Measurements from ENCODE around the gene MRPL34. TPM values are rescaled to one million over a fixed set of nuclear protein-coding genes. Genes with fewer than 3 reads are reported as not detected.
"Not testable (repeated sequence)": the region's sequence is repeated elsewhere in the genome, so short reads cannot be mapped to it uniquely, and the experiment has no call there.

Gene MRPL34
- total RNA-seq, 1 experiment from 2014 or later = 19.0 TPM

- in situ Hi-C loops (cut with HindIII; ENCODE audit: low sequenced_read_pairs) = no loop called here
- peak; percentile 79 for DNase-seq (ENCODE audit: low spot score)
These were observed 23.1 kb upstream of the MRPL34 start for GRCh38 chr19:17282488-17283125.

- DNase-seq (ENCODE audit: low spot score) = no peak
- in situ Hi-C loops (cut with HindIII; ENCODE audit: low sequenced_read_pairs) = no loop called here
These were observed 22.1 kb upstream of the MRPL34 start for GRCh38 chr19:17283504-17283996.

- no peak for DNase-seq (ENCODE audit: low spot score)
- in situ Hi-C loops (cut with HindIII; ENCODE audit: low sequenced_read_pairs) = no loop called here
These were observed 20.1 kb upstream of the MRPL34 start for GRCh38 chr19:17285415-17286135.

- in situ Hi-C loops (cut with HindIII; ENCODE audit: low sequenced_read_pairs) = no loop called here
- DNase-seq (ENCODE audit: low spot score) = no peak
These were observed 19.4 kb upstream of the MRPL34 start for GRCh38 chr19:17286263-17286662.

DNA sequence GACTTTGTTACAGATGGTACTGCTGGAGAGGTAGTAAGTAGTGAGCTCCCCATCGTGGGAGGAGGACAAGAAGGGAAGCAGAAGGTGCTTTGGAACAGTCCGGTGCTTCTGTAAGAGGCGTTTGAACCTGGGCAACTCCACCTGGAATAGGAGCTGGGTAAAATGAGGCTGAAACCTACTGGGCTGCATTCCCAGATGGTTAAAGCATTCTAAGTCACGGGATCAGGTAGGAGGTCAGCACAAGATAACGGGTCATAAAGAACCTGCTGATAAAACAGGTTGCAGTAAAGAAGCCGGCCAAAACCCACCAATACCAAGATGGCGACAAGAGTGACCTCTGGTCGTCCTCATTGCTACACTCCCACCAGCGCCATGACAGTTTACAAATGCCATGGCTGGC lies 18.9 kb upstream of the MRPL34 start:
- DNase-seq (ENCODE audit: low spot score) = no peak
- in situ Hi-C loops (cut with HindIII; ENCODE audit: low sequenced_read_pairs) = no loop called here

DNA sequence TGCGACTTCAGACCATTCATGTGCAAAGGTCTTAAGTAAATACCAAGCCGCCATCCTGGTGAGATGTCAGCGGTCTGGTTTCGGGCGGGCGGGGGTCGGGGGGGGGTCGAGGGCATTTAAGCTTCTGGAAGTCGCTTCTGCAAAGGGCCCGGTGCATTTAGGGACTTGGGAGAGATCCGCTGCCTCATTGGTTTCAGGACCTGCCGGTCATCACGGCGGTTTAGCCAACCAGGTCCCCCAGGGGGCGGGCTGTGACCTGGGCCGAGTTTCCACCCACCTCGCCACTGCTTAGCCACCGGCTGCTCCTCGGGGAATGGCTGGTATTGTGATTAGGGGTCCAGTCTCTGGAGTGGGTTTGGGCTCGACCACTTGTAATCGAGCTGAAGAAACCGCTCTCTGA lies 16.2 kb upstream of the MRPL34 start:
- in situ Hi-C loops (cut with HindIII; ENCODE audit: low sequenced_read_pairs) = no loop called here
- peak; percentile 60 for DNase-seq (ENCODE audit: low spot score)

DNA sequence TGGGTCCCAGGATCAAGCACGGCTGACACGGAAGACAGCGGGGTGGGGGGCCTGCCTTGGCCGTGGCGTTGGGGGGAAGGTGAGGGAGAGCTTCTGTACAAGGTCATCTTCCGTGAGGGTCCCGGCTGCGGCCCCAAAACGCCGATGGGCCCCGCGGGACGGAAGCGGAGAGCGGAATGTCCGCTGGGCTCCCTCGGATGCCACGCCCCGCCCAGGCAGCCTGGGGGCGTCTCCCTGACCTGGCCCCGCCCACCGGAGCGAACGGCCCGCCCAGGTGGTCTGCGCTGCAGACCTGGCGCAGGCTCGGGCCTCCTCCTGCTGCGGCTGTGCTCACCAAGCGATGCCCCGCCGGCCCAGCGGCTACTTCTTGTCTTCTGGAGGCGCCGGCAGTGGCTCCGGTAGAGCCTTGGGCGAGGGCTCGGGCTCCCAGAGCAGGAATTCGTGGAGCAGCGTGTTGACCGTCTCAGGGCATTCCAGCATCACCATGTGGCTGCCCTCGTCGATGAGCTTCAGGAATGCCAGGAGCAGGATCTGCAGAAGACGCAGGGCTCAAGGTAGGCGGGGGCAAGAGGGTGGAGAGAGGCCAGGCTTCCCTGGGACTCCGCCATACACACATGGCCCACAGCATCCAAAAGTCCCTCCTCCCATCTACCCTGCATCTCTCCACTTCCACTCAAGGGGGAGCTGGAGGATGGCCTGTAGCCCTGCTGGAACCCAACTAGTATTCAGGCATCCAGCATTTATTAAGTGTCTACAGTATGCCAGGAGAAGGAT lies 13.2 kb upstream of the MRPL34 start:
- DNase-seq (ENCODE audit: low spot score) = peak; percentile 87
- in situ Hi-C loops (cut with HindIII; ENCODE audit: low sequenced_read_pairs) = no loop called here

DNA sequence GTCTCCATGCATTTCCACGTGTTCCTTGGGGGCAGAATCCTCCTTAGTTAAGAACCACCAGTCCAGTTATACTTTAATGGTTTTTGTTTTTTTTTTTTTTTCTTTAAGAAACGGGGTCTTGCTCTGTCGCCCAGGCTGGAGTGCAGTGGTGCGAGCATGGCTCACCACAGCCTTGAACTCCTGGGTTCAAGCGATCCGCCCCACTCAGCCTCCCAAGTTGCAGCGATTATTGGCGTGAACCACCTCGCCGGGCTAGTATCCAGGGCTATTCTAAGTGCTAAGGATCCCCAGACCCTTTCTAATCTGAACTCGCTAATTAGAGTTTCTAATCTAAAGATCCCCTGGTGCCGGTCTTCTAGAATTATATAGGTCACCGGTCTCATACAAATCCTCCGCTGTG lies 12.1 kb upstream of the MRPL34 start:
- DNase-seq (ENCODE audit: low spot score) = no peak
- in situ Hi-C loops (cut with HindIII; ENCODE audit: low sequenced_read_pairs) = no loop called here

DNA sequence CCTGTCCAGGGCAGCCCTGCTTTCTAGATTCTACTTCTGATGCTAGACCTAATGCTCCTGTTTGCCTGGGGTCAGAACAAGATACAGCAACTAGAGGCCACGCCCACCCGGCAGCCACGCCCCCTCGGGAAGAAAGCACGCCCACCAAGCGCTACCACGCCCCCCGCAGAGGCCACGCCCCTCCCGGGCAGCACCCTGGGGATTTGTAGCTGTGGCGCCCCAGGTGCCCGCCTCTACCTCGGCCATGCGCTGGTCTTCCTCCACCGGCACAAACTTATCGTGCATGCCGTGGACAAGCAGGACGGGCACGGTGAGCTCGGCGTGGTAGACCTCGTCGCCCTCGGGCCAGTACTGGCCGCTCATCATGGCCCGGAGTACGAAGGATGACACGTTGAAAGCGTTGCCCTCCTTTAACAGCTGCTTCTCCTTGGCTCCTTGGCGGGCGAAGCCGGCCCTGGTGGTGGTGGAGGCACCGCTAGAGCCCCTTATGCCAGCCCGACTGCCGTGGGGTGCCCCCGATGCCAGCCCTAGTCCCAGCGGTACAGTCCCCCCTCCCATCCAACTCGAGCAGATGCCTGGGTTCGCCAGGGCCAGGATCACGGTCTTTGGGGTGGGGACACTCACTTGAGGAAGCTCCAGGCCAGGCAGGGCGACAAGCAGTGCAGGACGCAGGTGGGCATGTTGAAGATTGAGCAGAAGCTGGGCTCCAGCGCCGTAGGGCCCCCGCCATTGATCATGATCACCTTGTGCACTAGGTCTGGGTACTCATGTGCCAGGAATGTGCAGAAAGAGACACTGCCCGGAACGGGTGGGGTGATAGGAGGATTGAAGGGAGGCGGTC lies 11.4 kb upstream of the MRPL34 start:
- in situ Hi-C loops (cut with HindIII; ENCODE audit: low sequenced_read_pairs) = no loop called here
- no peak for DNase-seq (ENCODE audit: low spot score)

GRCh38 chr19:17295551-17295950 lies 10.1 kb upstream of the MRPL34 start:
- in situ Hi-C loops (cut with HindIII; ENCODE audit: low sequenced_read_pairs); DNase-seq (ENCODE audit: low spot score): not testable (repeated sequence)

GRCh38 chr19:17296273-17296672 lies 9.4 kb upstream of the MRPL34 start:
- in situ Hi-C loops (cut with HindIII; ENCODE audit: low sequenced_read_pairs) = no loop called here
- no peak for DNase-seq (ENCODE audit: low spot score)

DNA sequence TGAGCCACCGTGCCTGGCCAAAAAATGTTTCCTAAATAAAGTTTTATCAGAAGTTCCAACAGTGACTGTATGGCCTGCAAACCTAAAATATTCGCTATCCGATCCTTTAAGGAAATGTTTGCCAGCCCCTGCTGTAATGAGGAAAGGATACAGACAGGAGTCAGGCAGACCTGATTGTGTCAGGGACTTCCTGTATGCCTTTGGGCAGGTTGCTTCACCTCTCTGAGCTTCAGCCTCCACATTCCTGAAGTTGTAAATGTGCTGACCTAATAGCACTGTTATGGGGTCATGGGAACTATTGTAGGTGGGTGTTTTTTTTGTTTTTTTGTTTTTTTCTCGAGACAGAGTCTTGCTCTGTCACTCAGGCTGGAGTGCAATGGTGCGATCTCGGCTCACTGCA lies 8.7 kb upstream of the MRPL34 start:
- in situ Hi-C loops (cut with HindIII; ENCODE audit: low sequenced_read_pairs) = no loop called here

DNA sequence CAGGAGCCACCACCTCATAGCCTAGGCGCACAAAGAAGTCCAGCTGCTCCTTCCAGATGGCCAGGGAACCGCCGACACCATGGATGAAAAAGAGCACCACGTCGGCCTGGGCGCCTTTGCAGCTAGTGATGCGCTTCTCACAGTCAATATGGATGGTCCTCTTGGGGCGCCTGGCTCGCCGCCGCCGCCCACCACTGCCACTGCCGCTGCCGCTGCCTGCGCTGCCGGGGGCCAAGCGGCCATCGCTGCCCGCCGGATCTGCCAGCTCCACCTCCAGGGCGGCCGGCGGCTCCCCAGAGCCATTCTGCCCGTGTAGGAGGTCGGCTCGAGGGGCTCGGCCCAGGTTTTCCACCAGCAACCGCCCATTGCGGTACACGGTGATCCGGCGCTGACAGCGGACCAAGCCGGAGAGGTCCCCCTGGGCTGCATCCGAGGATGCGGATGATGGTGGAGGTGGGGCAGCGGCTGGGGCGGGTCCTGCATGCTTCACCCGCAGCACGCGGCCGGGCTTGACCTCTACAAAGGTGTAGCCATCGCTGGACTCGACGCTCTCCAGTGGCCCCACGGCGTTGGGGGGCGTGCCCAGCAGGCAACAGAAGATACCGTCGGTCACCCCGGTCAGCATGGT lies 4.6 kb upstream of the MRPL34 start:
- in situ Hi-C loops (cut with HindIII; ENCODE audit: low sequenced_read_pairs) = no loop called here
- DNase-seq (ENCODE audit: low spot score) = no peak

More for the DNA sequence above, 8.7 kb upstream of the MRPL34 start:
- DNase-seq (ENCODE audit: low spot score) = no peak

- peak; percentile 67 for DNase-seq (ENCODE audit: low spot score)
- in situ Hi-C loops (cut with HindIII; ENCODE audit: low sequenced_read_pairs) = no loop called here
These were observed 3.1 kb upstream of the MRPL34 start for GRCh38 chr19:17302391-17303166.

DNA sequence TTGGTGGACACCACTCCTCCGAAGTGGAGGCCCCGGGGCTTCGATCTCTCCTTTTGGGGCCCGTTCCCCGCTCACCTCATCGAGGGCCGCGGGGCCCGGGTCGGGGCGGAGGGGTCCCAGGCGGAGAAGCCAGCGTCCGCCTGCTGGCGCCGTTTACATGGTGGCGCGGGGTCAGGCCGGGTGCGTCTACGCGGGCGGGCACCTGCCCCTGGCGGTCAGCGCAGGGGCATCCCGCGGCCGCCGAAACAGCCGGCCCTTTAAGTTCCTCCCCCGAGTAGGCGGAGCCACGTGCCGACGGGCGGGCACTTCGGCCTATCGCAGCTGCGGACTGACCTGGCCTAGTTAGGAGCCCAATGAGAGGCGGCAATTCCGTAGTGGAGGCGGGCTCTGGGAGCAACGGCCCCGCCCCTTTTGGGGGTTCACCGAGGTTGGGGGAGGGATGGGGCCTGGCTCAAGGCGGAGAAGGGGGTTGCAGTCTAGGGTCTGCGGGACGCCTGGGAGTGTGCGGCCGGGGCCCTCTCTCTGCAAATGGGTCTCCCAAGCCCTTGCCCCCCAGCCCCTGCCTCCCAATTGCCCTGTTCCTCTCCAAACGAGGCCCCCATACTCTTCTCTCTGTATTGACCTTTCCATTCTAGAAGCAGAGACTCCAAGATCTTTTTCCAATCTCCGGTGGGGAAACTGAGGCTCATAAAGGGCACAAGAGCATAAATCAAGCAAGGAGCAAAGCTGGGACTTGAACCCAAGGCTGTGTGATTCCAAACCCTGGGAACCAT lies 2.3 kb upstream of the MRPL34 start, which contains the start of gene ABHD8:
Gene ABHD8 (minus strand): TSS at position 259 of the 773 bp plus-strand sequence. CDS start 1,809 bp downstream, outside the sequence.
- in situ Hi-C loops (cut with HindIII; ENCODE audit: low sequenced_read_pairs) = no loop called here
- DNase-seq (ENCODE audit: low spot score) = peak; percentile 98

DNA sequence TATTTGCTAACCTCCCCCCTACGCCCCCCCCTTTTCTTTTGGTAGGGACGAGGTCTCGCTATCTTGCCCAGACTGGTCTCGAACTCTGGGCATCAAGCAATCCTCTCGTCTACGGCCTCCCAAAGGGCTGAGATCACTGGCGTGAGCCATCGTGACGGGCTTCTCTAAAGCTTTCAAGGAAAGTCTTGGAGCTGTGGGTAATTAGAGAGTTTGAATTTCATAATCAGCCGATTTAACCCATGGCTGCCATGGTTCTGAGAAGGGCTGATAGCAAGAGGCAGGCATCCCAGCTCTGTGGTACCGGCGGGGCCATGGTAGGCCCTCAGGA lies 1.8 kb upstream of the MRPL34 start:
- in situ Hi-C loops (cut with HindIII; ENCODE audit: low sequenced_read_pairs) = no loop called here
- DNase-seq (ENCODE audit: low spot score) = no peak

All from G401 (cell line).